HTR-8/SVneo (cell line): ENCODE results near the gene TEKTIP1.
"Not testable (repeated sequence)": the region's sequence is repeated elsewhere in the genome, so short reads cannot be mapped to it uniquely, and the experiment has no call there.

Experiments
- DNase-seq: peaks from one replicate; pipeline ENCODE4 v3.0.0; 2011; ENCODE audit warnings: low spot score, mixed read lengths; ENCODE audit not compliant: insufficient read length
- FAIRE-seq: peaks from 2 replicates; lab custom pipeline; 2011; peaks lifted over from hg19 to GRCh38; lab: Jason Lieb, UNC

Gene TEKTIP1

DNA sequence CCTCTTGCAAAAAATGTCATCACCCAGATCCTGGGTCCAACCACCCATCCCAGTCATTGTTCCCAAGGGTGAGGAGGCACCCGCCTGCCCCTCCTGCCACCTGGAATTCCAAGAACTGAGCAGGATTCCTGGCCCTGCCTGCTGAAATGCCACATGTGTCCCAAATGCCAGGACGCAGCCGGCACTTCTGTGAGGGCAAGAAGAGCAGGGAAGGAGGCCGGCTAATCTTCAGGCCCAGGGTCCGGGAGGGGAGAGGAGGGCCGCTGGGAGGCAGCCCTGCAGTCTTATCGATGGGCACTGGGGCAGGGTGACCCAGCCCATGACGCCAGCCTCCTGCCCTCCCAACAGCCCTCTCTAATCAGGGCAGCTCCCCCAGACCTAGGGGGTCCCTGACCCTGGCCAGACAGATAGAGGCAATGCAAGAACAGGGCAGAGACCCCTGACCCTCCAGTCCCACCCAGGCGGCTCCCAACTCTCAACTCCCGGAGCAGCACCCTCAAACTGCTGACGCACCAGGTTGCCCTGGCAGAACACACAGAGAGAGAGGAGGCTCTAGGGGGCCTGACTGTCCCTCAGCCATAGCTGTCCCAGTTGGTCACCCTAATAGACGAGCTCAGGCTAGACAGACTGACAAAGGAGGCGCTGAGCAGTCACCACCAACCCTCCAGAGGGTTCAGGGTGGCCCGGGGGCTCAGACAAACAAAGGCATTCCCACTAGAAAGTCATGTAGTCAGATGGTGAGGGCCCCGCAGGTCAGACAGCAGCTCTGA lies 16.9 kb downstream of the TEKTIP1 start:
- FAIRE-seq = no peak

GRCh38 chr19:3556423-3556977 lies 17.5 kb downstream of the TEKTIP1 start:
- no peak for DNase-seq

More for the DNA sequence above, 16.9 kb downstream of the TEKTIP1 start:
- DNase-seq = no peak

GRCh38 chr19:3556978-3557460 lies 18.0 kb downstream of the TEKTIP1 start:
- no peak for FAIRE-seq

More at GRCh38 chr19:3556423-3556977, 17.5 kb downstream of the TEKTIP1 start:
- no peak for FAIRE-seq

GRCh38 chr19:3557461-3558248 lies 18.7 kb downstream of the TEKTIP1 start, which contains the start of gene MFSD12:
TSS of gene MFSD12 (minus strand) at chr19:3557586. CDS start at chr19:3557403, 183 bp downstream.
- DNase-seq (peak; percentile 94), FAIRE-seq (peak; percentile 69)

More at GRCh38 chr19:3556978-3557460, 18.0 kb downstream of the TEKTIP1 start:
- no peak for DNase-seq

- no peak for DNase-seq
Observed at GRCh38 chr19:3563709-3564524, 24.9 kb downstream of the TEKTIP1 start.

DNA sequence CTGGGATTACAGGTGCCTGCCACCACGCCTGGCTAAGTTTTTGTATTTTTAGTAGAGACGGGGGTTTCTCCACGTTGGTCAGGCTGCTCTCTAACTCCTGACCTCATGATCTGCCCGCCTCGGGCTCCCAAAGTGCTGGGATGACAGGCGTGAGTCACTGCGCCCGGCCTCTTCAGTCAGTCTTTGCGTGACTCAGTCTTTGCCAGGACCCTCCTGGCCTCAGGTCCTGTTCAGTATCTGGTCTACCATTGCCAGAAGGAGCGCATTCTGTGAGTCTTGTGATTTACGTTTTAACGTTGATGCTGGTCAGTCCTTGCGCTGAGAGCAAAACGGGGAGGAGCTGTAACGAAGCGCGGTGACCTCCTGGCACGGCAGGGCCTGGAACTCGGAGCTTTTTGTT lies 26.2 kb downstream of the TEKTIP1 start:
- FAIRE-seq = peak; percentile 81
- peak; percentile 67 for DNase-seq

More at GRCh38 chr19:3563709-3564524, 24.9 kb downstream of the TEKTIP1 start:
- FAIRE-seq = no peak

GRCh38 chr19:3570042-3570441 lies 31.1 kb downstream of the TEKTIP1 start:
- FAIRE-seq, DNase-seq: not testable (repeated sequence)

DNA sequence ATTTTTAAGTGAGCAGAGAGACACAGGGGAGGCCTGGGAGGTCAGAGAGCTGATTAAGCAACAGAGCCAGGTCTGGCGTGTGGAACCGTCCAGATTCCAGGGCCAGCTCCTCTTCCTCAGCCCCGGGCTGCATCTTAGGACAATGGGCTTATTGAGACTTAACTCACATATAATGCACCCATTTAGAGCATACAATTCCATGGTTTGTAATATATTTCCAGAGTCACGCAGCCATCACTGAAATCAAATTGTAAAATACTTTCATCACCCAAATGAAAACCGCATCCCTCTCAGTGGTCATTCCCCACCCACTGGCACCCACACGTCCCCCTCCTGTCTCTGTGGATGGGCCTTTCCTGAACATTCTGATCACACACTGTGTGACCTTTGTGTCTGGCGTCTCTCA lies 31.6 kb downstream of the TEKTIP1 start:
- FAIRE-seq (no peak), DNase-seq (no peak)

DNA sequence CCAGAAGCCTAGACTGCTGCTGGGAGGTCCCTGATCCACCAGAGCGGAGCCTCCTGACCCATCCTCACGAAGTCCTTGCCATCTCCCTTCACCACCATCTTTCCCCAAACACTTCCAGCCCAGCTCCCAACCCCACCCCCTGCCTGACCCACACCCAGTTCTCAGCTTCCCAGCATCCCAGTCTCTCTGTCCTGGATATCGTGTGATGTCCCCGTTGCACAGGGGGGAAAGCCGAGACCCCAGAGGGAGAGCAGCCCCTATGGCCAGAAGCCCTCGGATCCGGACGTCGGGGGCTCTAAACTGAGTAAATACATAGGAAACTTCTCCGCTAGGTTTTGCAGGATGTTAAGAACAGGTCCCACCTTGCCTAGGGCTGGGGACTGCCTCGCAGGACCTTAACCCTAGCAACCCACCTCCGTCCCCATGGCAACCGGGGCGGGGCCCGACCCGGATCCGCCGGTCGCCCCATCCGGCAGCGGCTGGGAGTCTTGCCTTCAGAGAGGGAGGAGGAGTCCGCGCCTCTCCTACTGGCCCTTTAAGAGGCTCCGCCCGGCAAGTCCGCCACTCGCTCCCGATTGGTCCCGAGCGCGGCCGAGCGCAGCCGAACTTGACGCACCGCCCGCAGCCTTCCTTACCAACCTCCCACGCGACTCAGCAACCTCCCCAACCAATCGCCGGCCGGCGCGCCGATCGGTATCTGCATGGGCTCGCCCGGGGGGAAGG lies 33.3 kb downstream of the TEKTIP1 start:
- DNase-seq (peak; percentile 92), FAIRE-seq (peak; percentile 81)

DNA sequence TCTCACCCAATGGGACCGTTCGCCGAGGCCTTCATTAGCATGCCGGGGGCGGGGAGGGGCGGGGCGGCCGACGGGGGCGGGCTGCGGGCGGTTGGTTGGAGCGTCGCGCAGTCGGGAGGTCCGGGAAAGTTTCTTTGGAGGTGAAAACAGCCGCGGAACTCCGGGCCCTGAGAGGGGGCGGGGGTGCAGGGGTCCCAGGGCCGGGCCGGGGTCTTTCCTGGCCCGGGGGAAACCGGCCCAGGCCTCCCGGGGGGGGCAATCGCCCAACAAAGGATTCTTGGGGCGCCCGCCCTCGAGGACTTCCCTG lies 33.8 kb downstream of the TEKTIP1 start, which contains the start of gene HMG20B:
Gene HMG20B (plus strand): TSS at position 90 of the 307 bp plus-strand sequence. CDS start 366 bp downstream, outside the sequence.
- no peak for DNase-seq
- no peak for FAIRE-seq

DNA sequence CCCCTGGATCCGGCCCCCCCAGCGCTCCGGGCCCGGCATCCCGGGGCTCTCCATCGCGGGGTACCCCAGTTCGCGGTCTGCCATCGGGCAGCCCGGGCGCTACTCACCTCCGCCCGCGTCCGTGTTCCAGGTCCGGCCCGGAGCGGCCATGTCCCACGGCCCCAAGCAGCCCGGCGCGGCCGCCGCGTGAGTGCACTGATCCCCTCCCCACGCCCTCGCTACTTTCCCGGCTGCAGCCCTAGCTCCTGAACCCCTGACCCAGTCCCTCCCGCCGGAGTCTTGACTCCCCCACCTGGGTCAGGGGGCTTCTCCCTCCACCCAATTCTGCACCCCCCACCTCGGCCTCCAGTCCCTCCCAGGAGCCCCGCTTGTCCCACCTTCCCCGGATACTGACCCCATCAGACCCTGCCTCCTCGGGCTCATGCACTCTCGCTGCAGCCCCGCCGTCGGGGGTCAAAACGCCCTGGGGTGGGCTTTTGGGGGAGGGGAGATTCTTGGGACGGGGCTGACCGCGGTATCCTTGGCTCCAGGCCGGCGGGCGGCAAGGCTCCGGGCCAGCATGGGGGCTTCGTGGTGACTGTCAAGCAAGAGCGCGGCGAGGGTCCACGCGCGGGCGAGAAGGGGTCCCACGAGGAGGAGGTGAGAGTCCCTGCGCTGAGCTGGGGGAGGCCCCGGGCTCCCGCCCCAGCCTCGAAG lies 34.3 kb downstream of the TEKTIP1 start:
- FAIRE-seq = no peak
- DNase-seq = no peak

GRCh38 chr19:3573858-3574637 lies 35.1 kb downstream of the TEKTIP1 start:
- DNase-seq (peak; percentile 73), FAIRE-seq (peak; percentile 80)

- no peak for DNase-seq
- no peak for FAIRE-seq
Observed at GRCh38 chr19:3575260-3575741, 36.3 kb downstream of the TEKTIP1 start.

DNA sequence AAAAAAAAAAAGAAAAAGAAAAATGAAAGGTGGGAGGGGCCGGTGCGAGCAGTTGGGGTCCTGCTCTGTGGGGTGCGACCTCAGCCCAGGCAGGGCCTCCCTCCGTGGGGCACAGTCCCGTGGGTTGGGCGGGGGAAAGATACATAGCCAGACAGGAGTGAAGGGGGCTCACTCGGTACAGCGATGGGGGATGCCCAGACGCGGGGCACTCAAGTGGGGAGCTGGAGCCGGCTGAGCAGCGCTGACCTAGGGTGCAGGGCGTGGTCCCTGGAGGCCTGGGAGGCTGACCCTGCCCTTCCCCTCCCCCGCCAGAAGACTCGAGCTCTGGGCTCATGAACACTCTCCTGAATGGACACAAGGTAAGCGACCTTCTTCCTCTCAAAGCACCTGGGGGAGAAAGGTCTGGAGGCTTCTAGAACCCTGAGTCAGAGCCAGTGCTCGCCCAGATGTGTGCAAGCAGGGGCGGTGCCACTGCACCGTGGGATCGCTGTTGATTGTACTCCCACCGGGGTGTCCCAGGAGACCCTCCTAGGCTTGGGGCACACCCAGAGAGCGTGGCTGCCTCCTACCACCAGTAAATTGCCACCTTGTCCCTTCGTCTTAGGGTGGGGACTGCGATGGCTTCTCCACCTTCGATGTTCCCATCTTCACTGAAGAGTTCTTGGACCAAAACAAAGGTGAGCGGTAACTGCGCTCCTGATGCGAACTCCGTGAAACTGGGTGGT lies 37.1 kb downstream of the TEKTIP1 start:
- FAIRE-seq = no peak
- no peak for DNase-seq

- FAIRE-seq = no peak
- no peak for DNase-seq
Observed at GRCh38 chr19:3576696-3577443, 37.9 kb downstream of the TEKTIP1 start.

DNA sequence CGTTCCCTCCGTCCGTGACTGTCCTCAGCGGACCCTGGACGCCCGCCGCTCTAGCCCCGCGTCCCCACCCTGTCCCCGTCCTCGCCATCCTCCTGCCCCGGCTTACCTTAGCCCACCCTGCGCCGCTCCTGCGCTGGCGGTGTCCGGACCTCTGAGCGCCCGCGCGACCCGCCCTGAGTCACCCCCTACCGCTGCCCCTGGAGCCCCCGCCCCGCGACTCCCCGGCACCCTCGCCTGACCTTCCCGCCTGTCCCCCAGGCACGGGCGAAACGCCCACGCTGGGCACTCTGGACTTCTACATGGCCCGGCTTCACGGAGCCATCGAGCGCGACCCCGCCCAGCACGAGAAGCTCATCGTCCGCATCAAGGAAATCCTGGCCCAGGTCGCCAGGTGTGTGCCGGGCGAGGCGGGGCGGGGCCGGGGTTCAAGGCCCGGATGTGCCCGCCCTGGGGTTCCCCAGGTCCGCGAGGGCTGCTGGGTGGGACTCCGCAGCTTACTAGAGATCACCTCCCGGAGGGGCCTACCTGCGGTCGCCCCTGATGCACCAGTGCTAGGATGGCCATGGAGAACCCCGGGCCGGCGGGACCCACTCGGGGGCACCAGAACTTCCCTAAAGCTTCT lies 38.9 kb downstream of the TEKTIP1 start:
- no peak for DNase-seq
- FAIRE-seq = no peak
